Astrocyte (in vitro differentiated cells and primary cell): ENCODE data around the gene CNTN6.

ENCODE experiments used
- CTCF ChIP-seq: IDR thresholded peaks from 2 replicates; pipeline ENCODE4 v1.5.1; 2011; ENCODE audit warnings: low read depth, mild to moderate bottlenecking, inconsistent platforms, low read length, moderate library complexity; ENCODE audit not compliant: insufficient read depth
- EZH2 ChIP-seq: IDR thresholded peaks from 2 replicates; pipeline ENCODE4 v1.6.1; 2012; ENCODE audit warnings: mild to moderate bottlenecking, low read length, inconsistent platforms; ENCODE audit not compliant: insufficient read depth

GRCh38 chr3:1227111-1227510, 134.3 kb downstream of the CNTN6 start:
- no peak for TF ChIP-seq CTCF
- no peak for TF ChIP-seq EZH2
